Neuronal stem cell (in vitro differentiated cells): ENCODE results near the gene NIP7.
A peak's percentile ranks its signal among the peaks of the same experiment; 100 is the strongest.

Experiments
- DNase-seq: peaks from one replicate; pipeline ENCODE4 v3.0.0-alpha.2; 2013; ENCODE audit warnings: low spot score
- H2AFZ ChIP-seq: one replicate; pipeline ENCODE4 v1.6.1; 2013; ENCODE audit warnings: mild to moderate bottlenecking, low read length, inconsistent platforms
- H2AK5ac ChIP-seq: 2 replicates; pipeline ENCODE4 v1.6.1; 2013; ENCODE audit warnings: low read depth, mild to moderate bottlenecking, inconsistent platforms, low read length, moderate library complexity, mixed read lengths
- H2BK120ac ChIP-seq: 2 replicates; pipeline ENCODE4 v1.6.1; 2013; ENCODE audit warnings: low read depth, mild to moderate bottlenecking, inconsistent platforms, low read length, moderate library complexity, mixed read lengths
- H2BK12ac ChIP-seq: one replicate; pipeline ENCODE4 v1.6.1; 2013; ENCODE audit warnings: low read length, inconsistent platforms
- H2BK15ac ChIP-seq: 2 replicates; pipeline ENCODE4 v1.6.1; 2013; ENCODE audit warnings: mild to moderate bottlenecking, low read length, inconsistent platforms, mixed read lengths
- H2BK5ac ChIP-seq: one replicate; pipeline ENCODE4 v1.6.1; 2013; ENCODE audit warnings: inconsistent platforms, mild to moderate bottlenecking, low read length, moderate library complexity
- H3K14ac ChIP-seq: one replicate; pipeline ENCODE4 v1.6.1; 2013; ENCODE audit warnings: low read length, inconsistent platforms
- H3K18ac ChIP-seq: 2 replicates; pipeline ENCODE4 v1.6.1; 2013; ENCODE audit warnings: low read length, inconsistent platforms
- H3K23ac ChIP-seq: 2 replicates; pipeline ENCODE4 v1.6.1; 2013; ENCODE audit warnings: low read depth, mild to moderate bottlenecking, mixed read lengths, low read length, inconsistent platforms; ENCODE audit not compliant: poor library complexity
- H3K27ac ChIP-seq: replicated peaks from 3 replicates; pipeline ENCODE4 v1.5.1; 2013; ENCODE audit warnings: low read length, inconsistent platforms
- H3K27me3 ChIP-seq, 3 experiments: 2 replicates each; pipeline ENCODE4 v1.6.1; 2013; ENCODE audit warnings: low read length in 3 of 3, mild to moderate bottlenecking in 2 of 3, inconsistent platforms in 1 of 3, low read depth in 1 of 3, mixed read lengths in 1 of 3, moderate library complexity in 1 of 3; ENCODE audit not compliant: control insufficient read depth in 3 of 3, insufficient read depth in 3 of 3
- H3K36me3 ChIP-seq, 2 donors: replicated peaks in 1 of 2; 2 replicates each; pipeline ENCODE4 v1.6.1; 2013; ENCODE audit warnings: low read length in 2 of 2; ENCODE audit not compliant: control insufficient read depth in 2 of 2, insufficient read depth in 2 of 2
- H3K4ac ChIP-seq: 2 replicates; pipeline ENCODE4 v1.6.1; 2013; ENCODE audit warnings: inconsistent platforms, mild to moderate bottlenecking, low read length, moderate library complexity
- H3K4me1 ChIP-seq, 2 donors: 1 replicate in 1 of 2; 2 replicates in 1 of 2; pipeline ENCODE4 v1.6.1; 2013; ENCODE audit warnings: low read length in 2 of 2, low read depth in 1 of 2; ENCODE audit not compliant: control insufficient read depth in 2 of 2, insufficient read depth in 1 of 2
- H3K4me2 ChIP-seq: one replicate; pipeline ENCODE4 v1.6.1; 2013; ENCODE audit warnings: mild to moderate bottlenecking, low read length, inconsistent platforms; ENCODE audit not compliant: insufficient read depth, poor library complexity, severe bottlenecking
- H3K4me3 ChIP-seq, 2 donors: 2 replicates each; pipeline ENCODE4 v1.5.1; 2013; ENCODE audit warnings: low read length in 2 of 2, mild to moderate bottlenecking in 2 of 2, inconsistent platforms in 1 of 2, moderate library complexity in 1 of 2
- H3K79me1 ChIP-seq: one replicate; pipeline ENCODE4 v1.6.1; 2013; ENCODE audit warnings: low read depth, mild to moderate bottlenecking, inconsistent platforms, low read length, moderate library complexity
- H3K9ac ChIP-seq: one replicate; pipeline ENCODE4 v1.6.1; 2013; ENCODE audit warnings: mild to moderate bottlenecking, low read depth, low read length, inconsistent platforms; ENCODE audit not compliant: poor library complexity
- H3K9me3 ChIP-seq, 2 donors: replicated peaks in 1 of 2; 2 replicates each; pipeline versions ENCODE3 to v1.6.1; 2013; ENCODE audit warnings: low read length in 2 of 2, mild to moderate bottlenecking in 2 of 2, inconsistent platforms in 1 of 2, low read depth in 1 of 2, mixed read lengths in 1 of 2, moderate library complexity in 1 of 2; ENCODE audit not compliant: control insufficient read depth in 2 of 2, insufficient read depth in 1 of 2
- H4K8ac ChIP-seq: one replicate; pipeline ENCODE4 v1.6.1; 2013; ENCODE audit warnings: low read depth, mild to moderate bottlenecking, inconsistent platforms, low read length, moderate library complexity
- H4K91ac ChIP-seq: one replicate; pipeline ENCODE4 v1.6.1; 2013; ENCODE audit warnings: low read length, low read depth, mild to moderate bottlenecking, inconsistent platforms; ENCODE audit not compliant: poor library complexity
- WGBS, 2 donors: extraction: QIAGEN DNeasy Blood & Tissue Kit; methylation state at CpG; one replicate each; pipeline ENCODE4 v1.1.7; 2013; ENCODE audit warnings: missing lambda C conversion rate in 2 of 2, mixed read lengths in 1 of 2; ENCODE audit not compliant: insufficient read length in 2 of 2, insufficient replicate concordance in 1 of 2; ENCODE audit errors: extremely low coverage in 2 of 2; 5-methylcytosine and 5-hydroxymethylcytosine counted together

Gene NIP7

GRCh38 chr16:69330286-69331109 is 9.1 kb upstream of the NIP7 start, which contains the start of gene PDF:
PDF (minus strand) TSS chr16:69330588; CDS start chr16:69330570, 18 bp downstream.
- Histone ChIP-seq H3K4me2 (peak within 1 kb of the TSS; percentile 96), H3K27ac (peak within 1 kb of the TSS; percentile 89), H3K4ac (peak within 1 kb of the TSS; percentile 80), H4K8ac (peak within 1 kb of the TSS; percentile 53), H3K36me3 (peaks cover 55 to 90% of the 10 kb centered on the region in 2 donors), H3K23ac (peak within 1 kb of the TSS; percentile 99), H3K4me1 (peaks cover 15 to 16% of the 10 kb centered on the region in 2 donors), H2BK5ac (peak within 1 kb of the TSS; percentile 87), H3K79me1 (peaks cover 17% of the 10 kb centered on the region), H2AFZ (peak within 1 kb of the TSS; percentile 96), H2BK120ac (peak within 1 kb of the TSS; percentile 65), H3K9ac (peak within 1 kb of the TSS; percentile 99), H3K9me3 (no peaks in the 10 kb centered on the region), H2BK15ac (no peak within 1 kb of the TSS), H3K18ac (peak within 1 kb of the TSS; percentile 98), H3K14ac (peak within 1 kb of the TSS; percentile 98), H2AK5ac (peak within 1 kb of the TSS; percentile 87), H4K91ac (no peak within 1 kb of the TSS), H2BK12ac (peak within 1 kb of the TSS; percentile 89), H3K4me3 (peak within 1 kb of the TSS; percentile 85 to 92), H3K27me3 (no peaks in the 10 kb centered on the region)
- no CpG with 5 or more reads among the region's 93 CpGs for WGBS, 2 donors
- peak; percentile 87 for DNase-seq

DNA sequence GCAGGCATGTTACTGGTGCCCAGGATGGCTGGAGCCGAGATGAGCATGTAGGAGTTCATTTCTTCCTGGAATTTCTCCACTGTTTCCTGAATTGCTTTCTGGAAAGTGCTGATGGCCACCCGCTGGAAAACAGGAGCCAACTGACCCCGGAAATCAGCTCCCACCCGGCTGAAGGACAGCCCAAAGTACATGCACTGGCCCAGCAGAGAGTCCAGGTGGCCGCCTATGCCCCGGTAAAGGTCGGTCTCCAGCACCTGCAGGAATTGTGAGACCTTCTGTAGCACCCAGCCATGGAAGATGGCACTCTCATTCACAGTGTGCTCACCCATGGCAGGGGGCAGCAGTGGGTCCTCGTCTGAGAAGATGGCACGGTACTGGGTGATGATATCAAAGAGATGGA is 4.9 kb upstream of the NIP7 start:
- Histone ChIP-seq H3K23ac (no peak overlapping the region), H2BK120ac (no peak overlapping the region), H3K18ac (no peak overlapping the region), H3K14ac (no peak overlapping the region), H2BK5ac (no peak overlapping the region), H2BK15ac (no peak overlapping the region), H2AFZ (no peak overlapping the region), H3K79me1 (peaks cover 17% of the 10 kb centered on the region), H2BK12ac (no peak overlapping the region), H3K27me3 (no peaks in the 10 kb centered on the region), H4K91ac (no peak overlapping the region), H3K9me3 (no peaks in the 10 kb centered on the region), H3K27ac (no peak overlapping the region), H3K4me3 (no peak overlapping the region), H4K8ac (no peak overlapping the region), H3K4ac (no peak overlapping the region), H3K4me2 (no peak overlapping the region), H3K9ac (no peak overlapping the region), H3K4me1 (peaks cover 6 to 14% of the 10 kb centered on the region in 2 donors), H2AK5ac (no peak overlapping the region), H3K36me3 (peaks cover 34 to 75% of the 10 kb centered on the region in 2 donors)
- no CpG with 5 or more reads among the region's 9 CpGs for WGBS, 2 donors
- DNase-seq = no peak

- Histone ChIP-seq H4K8ac (no peak overlapping the region), H3K4me2 (peak overlapping the region; percentile 87), H2BK12ac (no peak overlapping the region), H2BK15ac (no peak overlapping the region), H3K27me3 (no peaks in the 10 kb centered on the region), H3K9ac (peak overlapping the region; percentile 98), H3K4me3 (peak overlapping the region; percentile 72 to 95), H3K9me3 (no peaks in the 10 kb centered on the region), H2BK5ac (peak overlapping the region; percentile 88), H3K36me3 (peaks cover 33 to 77% of the 10 kb centered on the region in 2 donors), H3K79me1 (peaks cover 14% of the 10 kb centered on the region), H3K14ac (peak overlapping the region; percentile 42), H3K18ac (peak overlapping the region; percentile 91), H2AK5ac (peak overlapping the region; percentile 68), H3K4me1 (peaks cover 7 to 13% of the 10 kb centered on the region in 2 donors), H3K27ac (peak overlapping the region; percentile 71), H2BK120ac (no peak overlapping the region), H3K23ac (peak overlapping the region; percentile 97), H2AFZ (peak overlapping the region; percentile 90), H3K4ac (peak overlapping the region; percentile 89), H4K91ac (no peak overlapping the region)
- WGBS, 2 donors = no CpG with 5 or more reads among the region's 46 CpGs
- no peak for DNase-seq
Measured at GRCh38 chr16:69338557-69339288, 849 bp upstream of the NIP7 start.
